GM18907 (cell line): ENCODE measurements around the gene MFRP.

Experiments used
- ATAC-seq: cut with Tn5 transposase; IDR thresholded peaks from one replicate; pipeline ENCODE4 v1.9.1; 2021; ENCODE audit warnings: mild to moderate bottlenecking, moderate library complexity; ENCODE audit not compliant: unreplicated experiment

Gene MFRP

DNA sequence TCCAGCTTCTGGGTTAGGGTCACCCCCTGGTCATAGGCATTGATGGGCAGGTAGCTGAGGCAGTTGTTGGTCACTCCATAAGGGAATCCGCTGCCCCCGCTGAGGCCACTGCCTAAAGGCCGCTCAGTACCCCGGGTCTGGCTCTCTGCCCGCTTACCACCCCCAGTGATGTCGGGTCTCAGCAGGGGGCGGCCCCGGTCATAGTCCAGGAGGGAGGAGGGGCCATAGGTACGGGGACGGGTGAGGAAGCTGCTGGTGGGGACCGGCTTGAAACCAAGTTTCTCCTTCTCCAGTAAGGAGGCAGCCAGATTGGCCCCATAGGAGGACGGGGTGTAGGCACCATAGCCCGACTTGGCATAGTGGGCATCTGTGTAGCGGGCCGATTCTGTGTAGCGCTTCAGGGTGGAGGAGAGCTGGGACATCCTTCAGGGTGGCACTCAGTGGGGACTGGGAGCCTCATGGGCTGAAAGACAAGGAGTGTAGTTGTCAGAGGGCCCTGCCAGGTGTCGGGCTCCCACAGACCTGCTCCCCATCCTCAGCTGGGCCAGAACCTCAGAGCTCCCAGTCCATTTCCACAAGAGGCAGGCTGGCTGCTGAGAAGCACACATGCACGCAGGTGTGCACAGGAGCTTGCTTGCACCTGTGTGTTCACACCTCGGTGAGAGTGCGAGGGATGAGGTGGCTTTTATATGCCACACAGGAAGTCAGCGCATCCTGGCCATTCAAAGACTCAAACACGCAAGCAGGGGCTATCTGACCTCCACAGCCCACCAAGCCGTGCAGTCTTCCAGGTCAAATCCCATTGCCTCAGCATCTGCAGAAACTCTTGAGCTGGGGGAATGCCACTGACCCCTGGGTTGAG, 26.8 kb upstream of the MFRP start:
- no peak for ATAC-seq

DNA sequence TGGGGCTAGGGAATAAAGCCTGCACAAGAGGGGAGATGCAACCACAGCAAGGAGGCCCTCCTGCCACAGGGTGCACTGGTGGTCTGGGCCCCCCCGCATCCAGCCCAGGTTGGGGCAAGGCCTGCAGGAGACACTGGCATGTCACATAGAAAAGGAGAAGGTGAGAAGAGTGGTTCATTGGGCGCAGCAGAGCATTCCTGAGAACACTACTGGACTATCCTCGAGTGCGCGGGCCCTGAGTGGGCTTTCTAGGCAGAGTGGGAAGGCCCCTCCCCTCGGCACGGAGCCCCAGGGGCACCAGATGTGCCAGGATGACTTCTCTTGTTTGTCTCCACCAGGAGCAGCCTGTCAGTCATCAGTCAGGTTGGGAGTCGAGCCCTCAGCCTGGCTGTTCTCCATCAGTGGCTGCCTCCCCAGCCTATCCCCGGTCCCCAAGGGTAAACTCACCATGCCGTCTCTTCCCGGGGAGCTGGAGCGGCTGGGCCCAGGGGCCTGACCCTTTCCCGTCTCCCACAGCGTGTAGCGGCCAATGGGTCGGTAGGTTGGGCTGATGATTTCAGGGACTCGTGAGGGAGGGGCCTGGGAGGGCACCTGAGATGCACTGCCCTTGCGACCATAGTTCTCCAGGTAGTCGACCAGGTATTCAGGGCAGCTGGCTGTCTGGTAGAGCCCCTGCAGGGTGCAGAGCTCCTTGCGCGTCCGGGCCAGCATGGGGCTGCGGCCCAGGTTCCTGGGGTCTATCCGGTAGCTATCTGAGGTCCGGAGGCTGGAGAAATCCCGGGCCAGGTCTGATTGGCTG, 26.0 kb upstream of the MFRP start:
- no peak for ATAC-seq

DNA sequence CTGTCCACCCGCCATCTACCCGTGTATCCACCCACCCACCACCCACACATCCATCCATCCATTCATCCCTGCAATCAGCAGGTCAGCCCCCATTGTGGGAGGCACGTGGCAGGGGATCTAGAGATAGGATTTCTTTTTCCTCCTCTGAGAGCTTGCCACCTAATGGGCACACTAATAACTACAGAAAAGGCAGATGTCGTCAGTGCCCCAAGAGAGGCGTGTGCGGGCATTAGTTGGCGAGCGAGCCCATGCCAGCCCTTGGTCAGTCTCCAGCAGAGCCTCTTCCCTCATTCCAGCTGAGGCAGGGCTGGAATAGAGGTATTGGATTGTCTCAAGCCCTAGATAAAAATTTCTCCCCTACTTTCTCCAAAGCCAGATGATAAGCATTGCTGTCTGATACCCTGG, 25.3 kb upstream of the MFRP start:
- ATAC-seq = no peak

DNA sequence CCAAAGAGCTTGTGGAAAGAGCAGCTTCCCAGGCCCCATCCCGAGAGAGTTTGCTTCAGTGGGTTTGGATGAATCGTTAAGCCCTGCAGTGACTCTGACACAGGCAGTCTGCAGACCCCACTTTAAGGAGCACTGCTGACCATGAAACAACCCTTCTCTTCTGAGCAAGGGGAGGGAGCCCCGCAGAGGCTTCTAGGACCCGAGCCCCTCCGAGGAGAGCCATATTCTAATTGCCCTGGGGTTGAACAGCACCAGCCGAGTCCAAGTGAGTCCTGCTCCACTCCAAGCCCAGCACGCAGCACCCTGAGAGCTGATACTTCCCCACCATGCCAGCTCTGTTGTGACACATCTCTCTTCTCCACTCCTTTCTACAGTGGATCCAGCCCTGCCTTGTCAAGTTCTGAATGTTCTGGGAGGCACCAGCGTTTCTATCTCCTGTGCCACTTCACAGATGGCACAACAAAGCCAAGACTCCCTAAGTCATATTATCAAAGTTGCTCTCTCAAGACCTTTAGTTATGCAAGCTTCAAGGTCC, 24.6 kb upstream of the MFRP start:
- no peak for ATAC-seq

DNA sequence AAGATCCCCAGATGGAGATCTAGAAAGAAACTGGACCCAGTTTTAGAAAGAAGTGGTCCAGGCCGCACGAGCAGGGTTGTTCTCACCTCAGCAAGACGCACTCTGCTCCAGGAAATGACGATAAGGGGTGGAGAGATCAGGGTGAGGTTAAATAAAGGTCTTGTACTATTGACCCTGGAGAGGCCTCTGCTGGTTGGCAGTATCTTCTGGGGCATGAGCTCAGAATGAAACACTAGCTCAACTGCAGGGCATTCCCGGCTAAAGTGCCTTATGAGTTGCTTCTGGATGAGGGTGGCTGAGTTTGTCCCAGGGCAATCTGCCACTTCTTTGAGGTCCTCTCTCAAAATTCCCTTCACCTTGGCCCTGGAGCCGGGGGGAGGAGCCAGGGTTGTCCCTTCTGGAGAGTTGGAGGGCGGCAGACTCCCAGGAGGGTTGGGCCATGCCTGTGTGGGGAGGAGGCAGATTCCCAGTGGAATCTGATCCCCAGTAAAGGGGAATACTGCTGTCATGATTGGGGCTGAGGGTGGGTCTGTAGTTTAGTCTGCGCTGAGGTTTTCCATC, 24.1 kb upstream of the MFRP start:
- ATAC-seq = no peak

GRCh38 chr11:119369132-119369925, 22.8 kb upstream of the MFRP start:
- ATAC-seq = no peak

GRCh38 chr11:119368121-119369034, 21.9 kb upstream of the MFRP start:
- ATAC-seq = no peak

- ATAC-seq = no peak
Measured at GRCh38 chr11:119367661-119368120, 21.2 kb upstream of the MFRP start.

DNA sequence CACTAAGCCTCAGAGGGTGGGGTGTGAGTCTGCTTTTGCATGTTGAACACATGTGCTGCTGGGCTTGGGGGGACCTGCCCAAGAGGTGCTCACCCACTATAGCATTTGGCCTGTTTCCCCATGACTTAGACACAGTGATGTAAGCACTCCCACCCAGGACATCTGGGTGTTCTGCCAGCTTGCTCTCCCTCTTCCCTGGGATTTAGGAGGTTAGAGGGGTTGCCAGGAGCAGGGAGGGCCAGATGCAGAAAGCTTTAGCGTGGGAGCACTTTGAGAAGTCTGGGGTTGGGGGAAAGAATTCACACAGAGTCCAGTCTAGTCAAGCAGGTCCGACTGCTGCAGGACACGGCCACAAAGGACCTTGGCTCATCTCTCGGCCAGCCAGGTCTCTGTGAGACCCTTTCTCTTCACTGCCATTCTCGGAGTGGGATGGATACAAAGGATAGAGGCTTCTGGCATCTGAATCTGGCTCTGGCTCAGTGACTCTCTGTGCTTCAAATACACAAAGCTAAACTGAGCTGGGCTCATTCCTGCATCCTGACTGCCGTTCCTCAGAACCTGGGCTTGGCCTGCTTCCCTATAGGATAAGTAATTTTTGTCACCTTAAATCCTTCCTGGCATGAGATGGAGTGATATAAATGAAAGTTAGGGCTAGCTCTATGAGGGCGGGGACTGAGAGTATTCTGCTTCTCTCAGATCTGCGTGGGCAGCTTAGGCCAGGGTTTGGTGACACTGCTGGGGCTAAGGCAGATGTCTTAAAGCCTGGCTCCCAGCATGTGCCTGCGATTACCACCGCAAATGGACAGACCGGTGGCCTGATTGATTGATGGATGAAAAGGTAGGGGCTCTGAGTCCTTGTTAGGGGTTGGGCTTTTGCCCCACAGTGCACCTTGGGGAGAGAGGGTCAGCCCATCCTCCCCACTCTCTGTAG, 20.4 kb upstream of the MFRP start:
- no peak for ATAC-seq

DNA sequence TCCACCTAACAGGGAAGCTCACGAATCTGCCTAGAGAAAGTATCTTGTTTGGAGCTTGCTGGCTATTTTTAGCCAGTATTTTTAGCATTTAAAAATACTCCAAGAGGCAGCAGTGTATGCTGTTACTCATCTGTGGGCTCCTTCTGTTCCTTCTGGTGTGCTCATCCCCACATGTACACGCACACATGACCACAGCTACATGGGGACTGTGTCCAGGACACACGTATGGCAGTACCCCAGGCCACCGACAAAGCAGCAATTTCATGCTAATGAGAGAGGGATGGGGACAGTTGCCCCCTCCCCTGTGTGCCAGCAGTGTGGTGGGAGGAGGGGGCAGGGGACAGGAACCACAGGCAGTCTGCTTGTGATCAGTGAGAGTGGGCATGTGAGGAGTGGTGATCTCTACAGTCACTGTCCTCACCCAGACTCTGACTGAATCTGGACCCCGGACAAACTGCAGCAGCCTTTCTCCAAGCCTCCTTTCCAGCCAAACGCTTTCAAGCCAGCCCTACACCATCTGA, 18.6 kb upstream of the MFRP start:
- ATAC-seq = no peak

DNA sequence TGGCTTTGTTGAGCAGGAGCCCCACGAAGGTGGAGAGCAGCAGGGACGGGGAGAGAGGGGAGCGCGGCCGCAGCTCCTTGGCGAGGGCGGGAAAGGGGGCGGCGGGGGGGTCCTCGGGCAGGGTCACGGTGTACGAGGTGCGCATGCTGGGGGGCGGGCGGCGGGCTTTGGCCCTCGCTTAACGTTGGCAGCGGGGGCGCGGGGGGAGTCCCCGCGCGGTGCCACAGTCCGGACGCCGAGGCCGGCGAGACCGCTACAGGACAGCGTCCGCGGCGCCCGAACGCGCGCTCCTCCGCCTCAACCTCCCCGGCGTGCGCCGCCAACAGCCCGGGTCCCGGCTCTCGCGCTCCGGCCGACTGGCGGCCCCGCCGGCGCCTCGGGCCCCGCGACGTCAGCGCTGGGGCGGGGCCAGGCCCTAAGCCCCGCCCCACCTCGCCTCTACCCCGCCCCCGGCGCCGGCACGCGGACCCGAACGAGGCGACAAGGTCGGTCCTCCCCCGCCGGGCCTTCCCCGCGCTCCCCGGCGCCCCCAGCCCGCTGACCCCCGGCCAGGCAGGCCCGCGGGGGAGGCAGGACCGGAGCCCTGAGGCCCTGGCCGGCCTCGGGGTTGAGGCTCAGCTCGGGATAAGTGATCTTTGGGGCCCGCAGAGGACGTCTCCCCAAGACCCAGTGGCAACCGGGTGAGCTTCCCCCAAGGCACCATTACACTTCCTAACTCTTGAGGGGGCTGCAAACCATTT, 17.5 kb upstream of the MFRP start:
- ATAC-seq = no peak

GRCh38 chr11:119363081-119363850, 16.8 kb upstream of the MFRP start:
- no peak for ATAC-seq

DNA sequence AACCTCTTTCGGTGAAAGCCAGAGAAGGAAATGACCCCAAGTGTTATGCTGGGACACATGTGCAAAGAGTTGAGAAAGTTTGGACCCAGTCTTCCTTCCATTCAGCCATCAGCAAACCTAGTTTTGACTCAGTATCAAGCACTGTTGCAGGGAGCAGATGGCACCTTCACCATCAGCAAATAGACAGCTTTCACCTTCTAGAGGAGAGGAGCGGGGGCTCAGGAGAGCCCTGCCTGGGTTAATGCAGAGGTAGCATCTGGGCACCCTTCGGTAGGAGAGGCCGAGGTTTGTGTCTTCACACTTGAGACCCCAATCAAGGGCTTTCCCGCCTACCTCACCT, 16.2 kb upstream of the MFRP start:
- ATAC-seq = no peak

GRCh38 chr11:119361941-119362725, 15.6 kb upstream of the MFRP start:
- no peak for ATAC-seq

DNA sequence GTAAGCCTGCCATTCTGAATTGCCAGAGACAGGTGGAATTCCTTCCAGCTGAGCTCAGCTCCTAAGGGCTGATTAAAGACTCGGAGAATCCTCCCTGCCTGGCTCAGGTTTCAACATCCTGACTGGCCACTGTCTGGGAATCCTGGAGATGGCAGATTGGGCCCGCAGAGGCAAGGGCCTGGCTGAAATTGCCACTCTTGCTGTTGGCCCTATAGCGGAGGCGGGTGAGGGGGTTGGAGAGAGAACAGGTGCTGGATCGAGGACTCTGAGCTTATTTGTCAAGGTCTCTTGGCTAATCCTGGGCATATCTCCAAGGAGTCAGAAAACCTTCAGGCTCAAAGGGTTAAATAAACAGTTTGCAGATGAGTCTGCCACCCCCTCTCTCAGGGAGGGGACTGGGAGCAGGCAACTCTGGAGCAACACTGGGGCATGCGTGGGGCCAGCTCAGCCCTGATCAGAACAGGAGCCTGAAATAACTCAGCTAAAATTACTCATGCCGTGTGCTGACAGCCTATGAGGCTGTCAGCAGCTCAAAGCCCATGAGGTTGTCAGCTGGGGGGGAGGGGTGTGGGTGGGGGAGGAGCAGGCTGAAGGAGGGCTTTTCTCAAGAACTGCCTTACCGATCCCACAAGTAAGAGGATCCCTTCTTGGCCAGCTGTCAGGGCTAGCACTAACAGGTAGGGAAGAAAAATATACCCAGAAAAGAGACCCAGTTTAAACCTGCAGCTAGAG, 14.7 kb upstream of the MFRP start:
- ATAC-seq = no peak
